C4-2B (cell line): Measurements from ENCODE around the gene TNFRSF21.

Experiments used
- CTCF ChIP-seq: fragments of 450-650 bp; conservative IDR thresholded peaks from 2 replicates; pipeline ENCODE4 v1.5.1; 2017; ENCODE audit warnings: mild to moderate bottlenecking
- ZFX ChIP-seq: fragments of 450-650 bp; IDR thresholded peaks from 2 replicates; pipeline ENCODE4 v1.6.1; 2017

- TF ChIP-seq CTCF, result no peak
- TF ChIP-seq ZFX, result no peak
Observed at GRCh38 chr6:47343600-47343999, 33.9 kb upstream of the TNFRSF21 start.
